Measurements from ENCODE around the gene LRRIQ4.

GRCh38 chr3:169838511-169839030 is 25.9 kb downstream of the LRRIQ4 start:
- TF ChIP-seq, protein P1, sequence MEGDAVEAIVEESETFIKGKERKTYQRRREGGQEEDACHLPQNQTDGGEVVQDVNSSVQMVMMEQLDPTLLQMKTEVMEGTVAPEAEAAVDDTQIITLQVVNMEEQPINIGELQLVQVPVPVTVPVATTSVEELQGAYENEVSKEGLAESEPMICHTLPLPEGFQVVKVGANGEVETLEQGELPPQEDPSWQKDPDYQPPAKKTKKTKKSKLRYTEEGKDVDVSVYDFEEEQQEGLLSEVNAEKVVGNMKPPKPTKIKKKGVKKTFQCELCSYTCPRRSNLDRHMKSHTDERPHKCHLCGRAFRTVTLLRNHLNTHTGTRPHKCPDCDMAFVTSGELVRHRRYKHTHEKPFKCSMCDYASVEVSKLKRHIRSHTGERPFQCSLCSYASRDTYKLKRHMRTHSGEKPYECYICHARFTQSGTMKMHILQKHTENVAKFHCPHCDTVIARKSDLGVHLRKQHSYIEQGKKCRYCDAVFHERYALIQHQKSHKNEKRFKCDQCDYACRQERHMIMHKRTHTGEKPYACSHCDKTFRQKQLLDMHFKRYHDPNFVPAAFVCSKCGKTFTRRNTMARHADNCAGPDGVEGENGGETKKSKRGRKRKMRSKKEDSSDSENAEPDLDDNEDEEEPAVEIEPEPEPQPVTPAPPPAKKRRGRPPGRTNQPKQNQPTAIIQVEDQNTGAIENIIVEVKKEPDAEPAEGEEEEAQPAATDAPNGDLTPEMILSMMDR (conservative IDR thresholded peaks at IDR 0.05 in 1 of 2, IDR thresholded peaks at IDR 0.05 in 1 of 2; ENCODE audit: low read depth in 1 of 2, low read length in 2 of 2), result no peak
- TF ChIP-seq EZH2 (IDR thresholded peaks at IDR 0.05; ENCODE audit: low read length, missing control alignments), result no peak

Data from fibroblast of lung (primary cell).